A549 (cell line): ENCODE results near the gene GPRASP3.

Source experiments
- BHLHE40 ChIP-seq: IDR thresholded peaks from 2 replicates; pipeline ENCODE4 v1.6.1; 2012; ENCODE audit warnings: low read depth, low read length, inconsistent platforms
- CHD2 ChIP-seq: fragments of 150-350 bp; IDR thresholded peaks from 2 replicates; pipeline ENCODE4 v1.6.1; 2014; ENCODE audit warnings: low read length; ENCODE audit not compliant: partially characterized antibody
- JUN ChIP-seq, 2 experiments: fragments of >200 bp; sonication (Bioruptor Twin); formaldehyde crosslinking; IDR thresholded peaks; 2 replicates in 1 of 2; 3 replicates in 1 of 2; pipeline ENCODE4 v1.6.1; 2016 to 2017
- MYC ChIP-seq: IDR thresholded peaks from 2 replicates; pipeline ENCODE4 v1.6.1; 2012; ENCODE audit warnings: mild to moderate bottlenecking, inconsistent platforms, low read length, improper control_type of control experiment, borderline replicate concordance
- NFE2L2 ChIP-seq: fragments of 150-350 bp; conservative IDR thresholded peaks from 2 replicates; pipeline ENCODE4 v1.6.1; 2014; ENCODE audit warnings: low read length
- NR3C1 ChIP-seq: fragments of >200 bp; sonication (Bioruptor Twin); formaldehyde crosslinking; IDR thresholded peaks from 3 replicates; pipeline ENCODE4 v1.6.1; 2017
- POLR2A ChIP-seq: IDR thresholded peaks from 2 replicates; pipeline ENCODE4 v1.6.1; 2012; ENCODE audit warnings: mild to moderate bottlenecking, low read length
- RAD21 ChIP-seq, 2 experiments: fragments of >200 bp in 1 of 2; sonication (Bioruptor Twin) in 1 of 2; formaldehyde crosslinking in 1 of 2; IDR thresholded peaks in 1 of 2; conservative IDR thresholded peaks in 1 of 2; 2 replicates in 1 of 2; 3 replicates in 1 of 2; pipeline ENCODE4 v1.6.1; 2012 to 2018; ENCODE audit warnings: inconsistent platforms in 1 of 2
- RCOR1 ChIP-seq: fragments of 150-350 bp; IDR thresholded peaks from 2 replicates; pipeline ENCODE4 v1.6.1; 2014; ENCODE audit warnings: antibody characterized with exemption, low read length, low read depth
- TF ChIP-seq, protein P1 (sequence below): fragments of >200 bp; sonication (Bioruptor Twin); formaldehyde crosslinking; IDR thresholded peaks from 3 replicates; pipeline ENCODE4 v1.5.1; 2016
- TF ChIP-seq, protein P2 (sequence below): fragments of 450-650 bp; IDR thresholded peaks from 2 replicates; pipeline ENCODE4 v1.6.1; 2014; ENCODE audit warnings: antibody characterized with exemption
- TF ChIP-seq, protein P3 (sequence below): IDR thresholded peaks from 2 replicates; pipeline ENCODE4 v1.6.1; 2012
- TF ChIP-seq, protein P4 (sequence below): fragments of 200-600 bp; sonication (generic); IDR thresholded peaks from 2 replicates; pipeline ENCODE4 v1.6.1; 2016; ENCODE audit warnings: antibody characterized with exemption, mild to moderate bottlenecking, moderate library complexity

DNA sequence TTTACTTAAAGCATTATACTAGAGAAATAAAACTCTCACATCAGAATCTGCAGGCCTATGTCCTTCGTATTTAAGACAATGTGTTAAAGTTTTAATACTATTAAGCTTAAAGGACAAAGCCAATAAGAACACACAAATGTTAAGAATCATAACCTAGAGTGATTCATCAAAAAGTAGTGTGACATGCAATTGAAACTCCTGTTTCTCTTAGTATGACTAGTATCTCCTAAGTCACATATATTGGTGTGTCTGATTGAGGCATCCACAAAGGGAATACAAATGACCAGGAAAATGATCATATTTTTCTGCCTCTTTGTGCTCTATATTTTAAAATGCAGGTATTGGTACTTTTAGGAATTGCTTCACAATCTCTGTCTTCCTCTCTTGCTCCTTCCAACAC is 23.8 kb downstream of the GPRASP3 start:
- TF ChIP-seq POLR2A (no peak), JUN (IDR thresholded peaks at IDR 0.05) (no peak), NR3C1 (no peak), NFE2L2 (no peak), RAD21 (conservative IDR thresholded peaks at IDR 0.05 in 1 of 2, IDR thresholded peaks at IDR 0.05 in 1 of 2) (no peak), CHD2 (no peak), MYC (no peak), BHLHE40 (no peak), RCOR1 (no peak)
- TF ChIP-seq, protein P1, sequence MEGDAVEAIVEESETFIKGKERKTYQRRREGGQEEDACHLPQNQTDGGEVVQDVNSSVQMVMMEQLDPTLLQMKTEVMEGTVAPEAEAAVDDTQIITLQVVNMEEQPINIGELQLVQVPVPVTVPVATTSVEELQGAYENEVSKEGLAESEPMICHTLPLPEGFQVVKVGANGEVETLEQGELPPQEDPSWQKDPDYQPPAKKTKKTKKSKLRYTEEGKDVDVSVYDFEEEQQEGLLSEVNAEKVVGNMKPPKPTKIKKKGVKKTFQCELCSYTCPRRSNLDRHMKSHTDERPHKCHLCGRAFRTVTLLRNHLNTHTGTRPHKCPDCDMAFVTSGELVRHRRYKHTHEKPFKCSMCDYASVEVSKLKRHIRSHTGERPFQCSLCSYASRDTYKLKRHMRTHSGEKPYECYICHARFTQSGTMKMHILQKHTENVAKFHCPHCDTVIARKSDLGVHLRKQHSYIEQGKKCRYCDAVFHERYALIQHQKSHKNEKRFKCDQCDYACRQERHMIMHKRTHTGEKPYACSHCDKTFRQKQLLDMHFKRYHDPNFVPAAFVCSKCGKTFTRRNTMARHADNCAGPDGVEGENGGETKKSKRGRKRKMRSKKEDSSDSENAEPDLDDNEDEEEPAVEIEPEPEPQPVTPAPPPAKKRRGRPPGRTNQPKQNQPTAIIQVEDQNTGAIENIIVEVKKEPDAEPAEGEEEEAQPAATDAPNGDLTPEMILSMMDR, result no peak
- TF ChIP-seq, protein P2, sequence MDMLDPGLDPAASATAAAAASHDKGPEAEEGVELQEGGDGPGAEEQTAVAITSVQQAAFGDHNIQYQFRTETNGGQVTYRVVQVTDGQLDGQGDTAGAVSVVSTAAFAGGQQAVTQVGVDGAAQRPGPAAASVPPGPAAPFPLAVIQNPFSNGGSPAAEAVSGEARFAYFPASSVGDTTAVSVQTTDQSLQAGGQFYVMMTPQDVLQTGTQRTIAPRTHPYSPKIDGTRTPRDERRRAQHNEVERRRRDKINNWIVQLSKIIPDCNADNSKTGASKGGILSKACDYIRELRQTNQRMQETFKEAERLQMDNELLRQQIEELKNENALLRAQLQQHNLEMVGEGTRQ, result no peak
- TF ChIP-seq, protein P3, sequence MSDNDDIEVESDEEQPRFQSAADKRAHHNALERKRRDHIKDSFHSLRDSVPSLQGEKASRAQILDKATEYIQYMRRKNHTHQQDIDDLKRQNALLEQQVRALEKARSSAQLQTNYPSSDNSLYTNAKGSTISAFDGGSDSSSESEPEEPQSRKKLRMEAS, result no peak
- TF ChIP-seq, protein P4, sequence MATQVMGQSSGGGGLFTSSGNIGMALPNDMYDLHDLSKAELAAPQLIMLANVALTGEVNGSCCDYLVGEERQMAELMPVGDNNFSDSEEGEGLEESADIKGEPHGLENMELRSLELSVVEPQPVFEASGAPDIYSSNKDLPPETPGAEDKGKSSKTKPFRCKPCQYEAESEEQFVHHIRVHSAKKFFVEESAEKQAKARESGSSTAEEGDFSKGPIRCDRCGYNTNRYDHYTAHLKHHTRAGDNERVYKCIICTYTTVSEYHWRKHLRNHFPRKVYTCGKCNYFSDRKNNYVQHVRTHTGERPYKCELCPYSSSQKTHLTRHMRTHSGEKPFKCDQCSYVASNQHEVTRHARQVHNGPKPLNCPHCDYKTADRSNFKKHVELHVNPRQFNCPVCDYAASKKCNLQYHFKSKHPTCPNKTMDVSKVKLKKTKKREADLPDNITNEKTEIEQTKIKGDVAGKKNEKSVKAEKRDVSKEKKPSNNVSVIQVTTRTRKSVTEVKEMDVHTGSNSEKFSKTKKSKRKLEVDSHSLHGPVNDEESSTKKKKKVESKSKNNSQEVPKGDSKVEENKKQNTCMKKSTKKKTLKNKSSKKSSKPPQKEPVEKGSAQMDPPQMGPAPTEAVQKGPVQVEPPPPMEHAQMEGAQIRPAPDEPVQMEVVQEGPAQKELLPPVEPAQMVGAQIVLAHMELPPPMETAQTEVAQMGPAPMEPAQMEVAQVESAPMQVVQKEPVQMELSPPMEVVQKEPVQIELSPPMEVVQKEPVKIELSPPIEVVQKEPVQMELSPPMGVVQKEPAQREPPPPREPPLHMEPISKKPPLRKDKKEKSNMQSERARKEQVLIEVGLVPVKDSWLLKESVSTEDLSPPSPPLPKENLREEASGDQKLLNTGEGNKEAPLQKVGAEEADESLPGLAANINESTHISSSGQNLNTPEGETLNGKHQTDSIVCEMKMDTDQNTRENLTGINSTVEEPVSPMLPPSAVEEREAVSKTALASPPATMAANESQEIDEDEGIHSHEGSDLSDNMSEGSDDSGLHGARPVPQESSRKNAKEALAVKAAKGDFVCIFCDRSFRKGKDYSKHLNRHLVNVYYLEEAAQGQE, result no peak
